DMS53 treated with DMSO at 0.1 percent for 48 hours (cell line): Measurements from ENCODE around the gene HM13.
"Not testable (repeated sequence)": the region's sequence is repeated elsewhere in the genome, so short reads cannot be mapped to it uniquely, and the experiment has no call there.

Experiments
- DNase-seq: peaks from one replicate; lab custom pipeline; 2025; ENCODE audit not compliant: unreplicated experiment; lab: John Stamatoyannopoulos, UW

Gene HM13

GRCh38 chr20:31542201-31542842 is 28.1 kb downstream of the HM13 start:
- DNase-seq = no peak

GRCh38 chr20:31542963-31543362 is 28.7 kb downstream of the HM13 start:
- DNase-seq = no peak

- no peak for DNase-seq
Measured at GRCh38 chr20:31543966-31544598, 29.8 kb downstream of the HM13 start.

GRCh38 chr20:31544600-31544999 is 30.4 kb downstream of the HM13 start:
- DNase-seq = no peak

GRCh38 chr20:31545621-31546040 is 31.4 kb downstream of the HM13 start:
- DNase-seq = not testable (repeated sequence)

- DNase-seq = peak; percentile 82
Measured at GRCh38 chr20:31547017-31547675, 32.9 kb downstream of the HM13 start.

GRCh38 chr20:31547720-31548298 is 33.6 kb downstream of the HM13 start:
- DNase-seq = no peak

GRCh38 chr20:31548820-31549512 is 34.7 kb downstream of the HM13 start:
- no peak for DNase-seq

GRCh38 chr20:31549513-31549880 is 35.3 kb downstream of the HM13 start:
- no peak for DNase-seq

- no peak for DNase-seq
Measured at GRCh38 chr20:31550099-31550498, 35.9 kb downstream of the HM13 start.

- DNase-seq = no peak
Measured at GRCh38 chr20:31551163-31552081, 37.2 kb downstream of the HM13 start.

- DNase-seq = no peak
Measured at GRCh38 chr20:31555203-31555775, 41.0 kb downstream of the HM13 start.

- DNase-seq = no peak
Measured at GRCh38 chr20:31559704-31560093, 45.5 kb downstream of the HM13 start.

GRCh38 chr20:31560094-31560745 is 46.0 kb downstream of the HM13 start:
- DNase-seq = peak; percentile 73

GRCh38 chr20:31560746-31561598 is 46.7 kb downstream of the HM13 start:
- peak; percentile 90 for DNase-seq

- DNase-seq = peak; percentile 79
Measured at GRCh38 chr20:31562241-31562640, 48.0 kb downstream of the HM13 start.

- no peak for DNase-seq
Measured at GRCh38 chr20:31564284-31564683, 50.0 kb downstream of the HM13 start.

GRCh38 chr20:31565699-31566318 is 51.6 kb downstream of the HM13 start:
- peak; percentile 70 for DNase-seq
